Natural killer cell (primary cell): ENCODE measurements around the gene SFR1. TPM values are rescaled to one million over a fixed set of nuclear protein-coding genes. Genes with fewer than 3 reads are reported as not detected.
"Not testable (repeated sequence)": the region's sequence is repeated elsewhere in the genome, so short reads cannot be mapped to it uniquely, and the experiment has no call there.

Experiments used
- ATAC-seq, 3 donors: fragments of 150-1000 bp in 2 of 3; fragments of 200-7000 bp in 1 of 3; cut with Tn5 transposase; 1 replicate in 1 of 3; 2 replicates in 2 of 3; pipeline ENCODE4 v1.10.0; 2021; ENCODE audit warnings: mild to moderate bottlenecking in 2 of 3, moderate library complexity in 2 of 3
- DNase-seq, 2 donors: peaks; one replicate each; pipeline versions ENCODE4 v3.0.0 to v3.0.0-alpha.2; 2013 to 2021; ENCODE audit warnings: mixed read lengths in 1 of 2
- H3K27ac ChIP-seq: one replicate; pipeline ENCODE4 v1.5.1; 2013; ENCODE audit warnings: mild to moderate bottlenecking, low read length
- H3K27me3 ChIP-seq: one replicate; pipeline ENCODE4 v1.6.1; 2013; ENCODE audit warnings: low read length; ENCODE audit not compliant: control insufficient read depth, insufficient read depth
- H3K36me3 ChIP-seq: one replicate; pipeline ENCODE4 v1.6.1; 2013; ENCODE audit warnings: low read length; ENCODE audit not compliant: control insufficient read depth, insufficient read depth
- H3K4me1 ChIP-seq: one replicate; pipeline ENCODE4 v1.6.1; 2013; ENCODE audit warnings: low read length; ENCODE audit not compliant: control insufficient read depth, insufficient read depth
- H3K4me3 ChIP-seq: one replicate; pipeline ENCODE4 v1.5.1; 2013; ENCODE audit warnings: low read length
- H3K9me3 ChIP-seq: one replicate; pipeline ENCODE4 v1.6.1; 2013; ENCODE audit warnings: low read length; ENCODE audit not compliant: control insufficient read depth, insufficient read depth
- H3K27ac Mint-ChIP-seq, 2 donors: one replicate each; pipeline ENCODE4 v1.8.0; 2022; ENCODE audit warnings: mild to moderate bottlenecking in 2 of 2, mixed read lengths in 2 of 2, moderate library complexity in 1 of 2
- H3K27me3 Mint-ChIP-seq, 2 donors: one replicate each; pipeline ENCODE4 v1.8.0; 2022; ENCODE audit warnings: low read depth in 2 of 2, mixed read lengths in 2 of 2
- H3K36me3 Mint-ChIP-seq: one replicate; pipeline ENCODE4 v1.8.0; 2022; ENCODE audit warnings: mixed read lengths
- H3K4me1 Mint-ChIP-seq, 2 donors: one replicate each; pipeline ENCODE4 v1.8.0; 2022; ENCODE audit warnings: mixed read lengths in 2 of 2
- H3K4me3 Mint-ChIP-seq: one replicate; pipeline ENCODE4 v1.8.0; 2022; ENCODE audit warnings: mild to moderate bottlenecking, moderate library complexity, mixed read lengths
- H3K9me3 Mint-ChIP-seq, 2 donors: one replicate each; pipeline ENCODE4 v1.8.0; 2022; ENCODE audit warnings: mixed read lengths in 2 of 2
- WGBS: methylation state at CpG from one replicate; pipeline ENCODE4 v1.1.7; 2013; ENCODE audit warnings: missing lambda C conversion rate; ENCODE audit not compliant: insufficient coverage; 5-methylcytosine and 5-hydroxymethylcytosine counted together
- intact Hi-C: fragments of 100-400 bp; cut with micrococcal nuclease; formaldehyde crosslinking; loops from one replicate; pipeline ENCODE4 v1.14.2; 2022
- total RNA-seq, 4 donors: library from RNA; stranded (reverse); fragments of 120-200 nt in 1 of 4; gene quantifications; one replicate each; pipeline versions ENCODE4 v1.2.3 to v1.2.4, GENCODE V29; 2013 to 2022
- TF ChIP-seq, protein P1 (sequence below): fragments of 200-600 bp; IDR thresholded peaks from one replicate; pipeline ENCODE4 v1.8.0; 2022; ENCODE audit warnings: antibody characterized with exemption

The SFR1 gene
- total RNA-seq, 3 donors from 2014 or later (not counting 1 experiment from before 2014, with no cell fraction given) = 9.1 to 19.1 (median 18.3) TPM

DNA sequence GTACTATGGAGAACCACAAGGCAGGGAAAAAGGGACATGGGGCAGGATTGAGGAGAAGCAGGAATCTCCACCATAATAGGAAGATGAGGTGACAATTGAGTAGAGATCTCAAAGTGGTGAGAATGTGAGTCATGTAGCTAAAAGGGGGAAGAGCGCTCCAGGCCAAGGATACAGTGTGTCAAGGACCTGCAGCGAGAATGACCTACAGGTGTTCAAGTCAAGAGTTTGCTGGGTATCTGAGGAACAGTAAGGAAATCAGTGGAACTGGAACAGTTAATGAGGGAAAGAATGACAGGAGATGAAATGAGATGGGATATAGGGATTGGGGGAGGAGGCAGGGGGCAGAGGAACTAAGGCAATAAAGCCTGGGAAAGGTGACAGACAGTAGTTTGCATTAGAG is 33.6 kb downstream of the SFR1 start:
- TF ChIP-seq, protein P1, sequence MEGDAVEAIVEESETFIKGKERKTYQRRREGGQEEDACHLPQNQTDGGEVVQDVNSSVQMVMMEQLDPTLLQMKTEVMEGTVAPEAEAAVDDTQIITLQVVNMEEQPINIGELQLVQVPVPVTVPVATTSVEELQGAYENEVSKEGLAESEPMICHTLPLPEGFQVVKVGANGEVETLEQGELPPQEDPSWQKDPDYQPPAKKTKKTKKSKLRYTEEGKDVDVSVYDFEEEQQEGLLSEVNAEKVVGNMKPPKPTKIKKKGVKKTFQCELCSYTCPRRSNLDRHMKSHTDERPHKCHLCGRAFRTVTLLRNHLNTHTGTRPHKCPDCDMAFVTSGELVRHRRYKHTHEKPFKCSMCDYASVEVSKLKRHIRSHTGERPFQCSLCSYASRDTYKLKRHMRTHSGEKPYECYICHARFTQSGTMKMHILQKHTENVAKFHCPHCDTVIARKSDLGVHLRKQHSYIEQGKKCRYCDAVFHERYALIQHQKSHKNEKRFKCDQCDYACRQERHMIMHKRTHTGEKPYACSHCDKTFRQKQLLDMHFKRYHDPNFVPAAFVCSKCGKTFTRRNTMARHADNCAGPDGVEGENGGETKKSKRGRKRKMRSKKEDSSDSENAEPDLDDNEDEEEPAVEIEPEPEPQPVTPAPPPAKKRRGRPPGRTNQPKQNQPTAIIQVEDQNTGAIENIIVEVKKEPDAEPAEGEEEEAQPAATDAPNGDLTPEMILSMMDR = no peak
- Mint-ChIP-seq H3K4me1 (no peaks in the 10 kb centered on the region), H3K9me3 (peaks cover 5 to 6% of the 10 kb centered on the region in 2 donors), H3K27ac (no peak overlapping the region), H3K36me3 (peaks cover 15% of the 10 kb centered on the region), H3K4me3 (no peak overlapping the region), H3K27me3 (peaks cover 24 to 31% of the 10 kb centered on the region in 2 donors)
- H3K4me1 ChIP-seq = no peaks in the 10 kb centered on the region
- no peak overlapping the region for H3K27ac ChIP-seq
- intact Hi-C loops = no loop called here
- no peaks in the 10 kb centered on the region for H3K27me3 ChIP-seq
- no peak for DNase-seq
- H3K9me3 ChIP-seq = peaks cover 2% of the 10 kb centered on the region
- no peaks in the 10 kb centered on the region for H3K36me3 ChIP-seq
- ATAC-seq = no peak
- no peak overlapping the region for H3K4me3 ChIP-seq
- 95% methylated on average over 2 of the region's 2 CpGs for whole genome bisulfite sequencing

DNA sequence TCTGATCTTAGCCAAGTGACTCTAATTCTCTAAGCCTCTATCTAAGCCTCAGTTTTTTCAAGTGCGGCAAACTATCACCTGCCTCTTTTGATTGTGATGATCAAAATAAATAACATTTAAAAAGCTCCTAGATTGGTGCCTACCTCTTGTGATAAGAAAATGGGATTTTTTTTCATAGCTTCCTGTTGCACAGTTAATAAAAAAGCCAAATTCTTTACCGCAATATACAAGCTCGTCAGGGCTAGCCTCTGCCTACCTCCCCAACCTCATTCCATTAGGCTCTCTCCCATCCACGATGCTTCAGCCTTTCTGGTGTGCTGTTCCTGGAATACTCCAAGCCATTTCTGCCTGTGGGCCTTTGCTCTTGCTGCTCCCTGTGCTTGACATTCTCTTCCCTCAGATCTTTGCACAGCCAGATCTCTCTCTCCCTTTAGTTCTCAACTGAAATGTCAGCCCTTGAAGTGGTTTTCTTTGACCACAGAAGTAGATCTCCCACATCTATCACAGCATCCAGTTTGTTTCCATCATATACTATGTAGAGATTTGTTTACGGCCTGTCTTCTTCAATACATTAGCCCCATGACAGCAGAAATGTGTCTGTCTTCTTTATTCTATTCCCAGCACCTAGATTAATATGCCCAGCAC is 48.8 kb downstream of the SFR1 start:
- intact Hi-C loops = no loop called here
- WGBS = 68% methylated on average over 3 of the region's 5 CpGs
- Histone ChIP-seq H3K9me3 (peaks cover 2% of the 10 kb centered on the region), H3K4me1 (no peaks in the 10 kb centered on the region), H3K36me3 (no peaks in the 10 kb centered on the region), H3K4me3 (no peak overlapping the region), H3K27me3 (no peaks in the 10 kb centered on the region), H3K27ac (no peak overlapping the region)
- Mint-ChIP-seq H3K4me3 (no peak overlapping the region), H3K36me3 (peaks cover 7% of the 10 kb centered on the region), H3K27me3 (peaks cover 27 to 52% of the 10 kb centered on the region in 2 donors), H3K4me1 (peaks cover 0 to 5% of the 10 kb centered on the region in 2 donors), H3K9me3 (peaks cover 0 to 4% of the 10 kb centered on the region in 2 donors), H3K27ac (no peak overlapping the region)
- ATAC-seq (peak in 1 of 3 donors; percentile 15), DNase-seq (peak in 1 of 2 donors; percentile 73)
- TF ChIP-seq, protein P1 = no peak

DNA sequence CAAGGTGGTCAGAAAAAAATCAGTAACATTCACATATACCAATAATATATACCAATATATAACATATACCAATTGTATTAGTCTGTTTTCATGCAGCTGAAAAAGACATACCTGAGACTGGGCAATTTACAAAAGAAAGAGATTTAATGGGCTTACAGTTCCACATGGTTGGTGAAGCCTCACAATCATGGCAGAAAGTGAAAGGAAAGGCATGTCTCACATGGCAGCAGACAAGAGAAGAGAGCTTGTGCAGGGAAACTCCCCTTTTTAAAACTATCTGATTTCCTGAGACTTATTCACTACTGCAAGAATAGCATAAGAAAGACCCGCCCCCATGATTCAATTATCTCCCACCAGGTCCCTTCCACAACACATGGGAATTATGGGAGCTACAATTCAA is 52.2 kb downstream of the SFR1 start:
- ATAC-seq, H3K9me3 ChIP-seq, H3K27ac Mint-ChIP-seq, H3K27ac ChIP-seq, H3K36me3 ChIP-seq, H3K4me1 Mint-ChIP-seq, H3K4me1 ChIP-seq, H3K36me3 Mint-ChIP-seq, DNase-seq, intact Hi-C loops, H3K4me3 Mint-ChIP-seq, H3K4me3 ChIP-seq, H3K27me3 ChIP-seq, H3K9me3 Mint-ChIP-seq: not testable (repeated sequence)
- peaks cover 19 to 35% of the 10 kb centered on the region in 2 donors for H3K27me3 Mint-ChIP-seq
- WGBS = 91% methylated on average over 1 of the region's 1 CpG

Other genes starting within 250 kb of the SFR1 start
- gene STN1, start 204.0 kb upstream of the SFR1 start, total RNA-seq = 10 to 100 TPM; 31.7 to 53.4 (median 34.0) TPM
- gene SLK, start 155.0 kb upstream of the SFR1 start, total RNA-seq = 10 to 100 TPM; 33.4 to 48.7 (median 40.3) TPM
- not detected for gene COL17A1, start 36.3 kb upstream of the SFR1 start, total RNA-seq
- under 1 TPM in 1 of 3 donors, not detected in 2; 0.16 TPM for gene CFAP43, start 110.2 kb downstream of the SFR1 start, total RNA-seq
- 10 to 100 TPM; 27.8 to 38.0 (median 31.5) TPM for gene GSTO1, start 132.7 kb downstream of the SFR1 start, total RNA-seq
- gene GSTO2, start 147.0 kb downstream of the SFR1 start, total RNA-seq = 1 to 10 TPM in 1 of 3 donors, under 1 TPM in 2; 0.75 to 1.4 (median 0.84) TPM
- gene ITPRIP, start 216.3 kb downstream of the SFR1 start, total RNA-seq = 100 to 1,000 TPM; 172 to 225 (median 176) TPM
- gene CFAP58, start 231.7 kb downstream of the SFR1 start, total RNA-seq = under 1 TPM; 0.07 to 0.15 (median 0.11) TPM